C1 segment of cervical spinal cord (tissue), 14 donors: Measurements from ENCODE around the gene DDC.
"Not testable (repeated sequence)": the region's sequence is repeated elsewhere in the genome, so short reads cannot be mapped to it uniquely, and the experiment has no call there.

Experiments used
- DNase-seq, 14 donors: peaks; one replicate each; lab custom pipeline; 2025; lab: John Stamatoyannopoulos, UW

The DDC gene

DNA sequence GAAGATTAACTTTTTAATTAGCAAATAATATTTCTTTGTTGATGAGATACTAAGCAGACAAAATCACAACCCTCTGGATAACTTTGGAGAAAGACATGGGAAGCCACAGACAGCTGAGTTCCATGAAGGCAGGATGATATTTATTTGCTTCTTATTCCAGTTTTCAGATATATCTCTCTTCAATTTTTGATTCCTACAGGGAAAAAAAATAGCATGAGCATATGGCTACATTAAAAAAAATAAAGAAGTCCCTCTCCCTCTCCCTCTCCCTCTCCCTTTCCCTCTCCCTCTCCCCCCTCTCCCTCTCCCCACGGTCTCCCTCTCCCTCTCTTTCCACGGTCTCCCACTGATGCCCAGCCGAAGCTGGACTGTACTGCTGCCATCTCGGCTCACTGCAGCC lies 106.6 kb downstream of the DDC start:
- DNase-seq, result not testable (repeated sequence)

GRCh38 chr7:50456371-50457123 lies 108.7 kb downstream of the DDC start:
- DNase-seq, result peak in 1 of 14 donors; percentile 25

DNA sequence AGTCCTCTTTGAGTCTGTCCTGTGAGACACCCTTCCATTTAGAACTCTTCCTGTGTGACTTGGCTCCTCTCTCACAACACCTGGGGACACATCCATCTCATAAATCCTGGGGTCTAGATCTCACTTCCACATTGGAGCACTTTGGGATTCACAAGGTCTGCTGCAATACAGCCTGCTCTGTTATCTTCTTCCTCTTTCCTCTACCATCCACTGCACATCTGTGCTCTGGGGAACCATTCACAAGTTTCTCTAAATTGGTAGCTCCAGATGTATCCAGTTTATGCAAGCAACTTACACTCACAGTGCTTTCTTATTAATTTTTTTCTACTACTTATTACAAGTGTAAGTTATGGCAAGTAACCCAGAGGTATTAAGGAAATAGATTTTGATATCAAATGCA lies 109.5 kb downstream of the DDC start:
- DNase-seq, result no peak

DNA sequence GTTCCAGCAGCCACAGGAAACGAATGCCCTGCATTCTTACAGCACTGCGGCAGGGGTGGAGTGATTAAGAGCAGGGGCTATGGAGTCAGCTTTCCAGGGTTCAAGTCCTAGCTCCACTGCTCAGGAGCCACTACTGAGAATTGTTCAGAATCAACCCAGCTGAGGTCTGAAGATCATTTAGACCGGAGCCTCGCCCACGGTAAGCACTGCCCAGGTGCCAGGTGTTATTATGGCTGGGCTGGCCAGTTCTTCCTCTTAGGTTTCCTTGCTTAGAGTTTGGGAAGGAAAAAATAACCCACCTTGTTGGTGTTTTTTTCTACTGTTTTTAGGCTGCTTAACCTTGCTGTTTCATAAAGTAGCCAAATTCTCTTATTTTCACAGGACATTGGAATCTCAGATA lies 110.2 kb downstream of the DDC start:
- DNase-seq, result no peak

DNA sequence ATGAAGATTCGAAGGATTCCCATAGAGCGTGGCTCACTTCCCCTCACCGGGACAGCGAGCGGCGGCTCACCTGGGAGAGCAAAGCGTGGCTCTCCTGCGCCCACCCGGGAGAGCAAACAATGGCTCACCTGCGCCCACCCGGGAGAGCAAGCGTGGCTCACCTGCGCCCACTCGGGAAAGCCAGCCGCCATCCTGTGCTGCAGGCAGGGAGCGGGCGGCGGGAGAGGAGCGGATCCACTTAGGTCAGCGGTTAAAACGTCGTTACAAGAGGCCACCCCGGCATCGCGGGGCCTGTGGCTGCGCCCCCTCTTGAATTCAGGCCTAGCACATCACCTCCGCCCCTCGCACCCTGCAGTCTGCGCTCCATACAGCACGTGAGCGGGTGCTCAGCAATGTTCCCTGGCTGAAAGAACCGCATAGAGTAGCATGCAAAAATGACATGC lies 114.6 kb downstream of the DDC start:
- DNase-seq, result peak in 1 of 14 donors; percentile 62

GRCh38 chr7:50449881-50450589 lies 115.2 kb downstream of the DDC start, which contains the start of gene FIGNL1:
FIGNL1 (minus strand) TSS chr7:50450350; CDS start chr7:50447287, 3,063 bp downstream.
- DNase-seq, result peak in 13 of 14 donors; percentile 24 to 81 (median 54)

GRCh38 chr7:50449501-50449880 lies 115.7 kb downstream of the DDC start:
- no peak for DNase-seq

DNA sequence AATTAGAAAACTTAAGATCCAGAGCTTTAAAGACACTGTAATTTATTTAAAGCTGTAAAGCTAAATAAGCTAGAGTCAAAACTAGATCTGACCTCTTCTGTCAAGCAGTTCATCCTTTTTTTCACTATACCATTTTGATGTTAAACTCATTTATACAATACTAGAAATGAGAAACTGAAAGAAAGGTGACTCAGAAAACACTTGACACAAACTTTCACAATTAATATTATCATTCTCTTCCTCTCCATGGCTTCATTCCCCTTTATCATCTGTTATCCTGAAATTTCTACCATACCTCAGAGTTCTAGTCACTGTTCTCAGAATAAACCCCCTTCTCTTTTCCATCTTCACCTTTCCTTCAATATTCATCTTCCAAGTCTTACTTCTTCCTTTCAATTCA lies 116.4 kb downstream of the DDC start:
- DNase-seq, result no peak

DNA sequence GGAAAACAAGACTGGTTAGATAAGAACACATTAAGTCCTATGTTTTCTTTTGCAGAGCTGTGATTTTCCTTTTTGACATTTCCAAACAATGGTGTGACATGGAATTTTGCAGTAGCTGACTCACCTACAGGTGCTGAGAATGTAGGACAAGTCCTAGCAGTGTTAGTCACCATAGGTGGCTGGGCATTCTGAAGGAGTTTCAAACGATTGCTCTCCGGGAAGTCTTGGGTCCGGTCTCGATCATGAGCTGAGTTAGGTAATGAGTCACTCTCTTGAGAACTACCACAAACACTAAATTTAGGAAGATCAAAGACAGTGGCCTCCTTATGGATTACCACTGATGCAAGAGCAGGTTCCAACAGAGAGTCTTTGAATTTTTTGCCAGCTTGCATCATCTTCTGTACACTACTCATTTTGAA lies 118.7 kb downstream of the DDC start:
- DNase-seq, result no peak

- no peak for DNase-seq
Measured at GRCh38 chr7:50436133-50436806, 128.9 kb downstream of the DDC start.

GRCh38 chr7:50431722-50432305 lies 133.4 kb downstream of the DDC start:
- DNase-seq, result no peak

DNA sequence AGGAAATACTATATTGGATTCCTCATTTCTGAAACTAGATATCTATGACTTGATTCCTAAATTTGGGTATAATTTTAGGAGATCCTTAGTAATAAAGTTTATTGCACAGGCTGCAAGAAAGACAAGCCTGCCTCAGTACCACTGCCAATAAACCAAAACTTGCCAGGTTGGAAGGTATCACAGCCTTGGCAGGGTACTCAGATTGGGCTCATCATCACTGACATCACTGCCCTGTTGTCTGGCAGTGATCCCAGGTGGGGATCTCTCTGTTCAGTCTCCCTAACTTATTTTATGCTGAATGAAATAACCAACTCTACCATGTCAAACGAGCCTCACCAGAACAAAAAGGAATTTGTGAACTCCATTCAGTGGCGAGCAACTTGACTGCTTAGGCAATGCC lies 133.9 kb downstream of the DDC start:
- DNase-seq, result peak in 1 of 14 donors; percentile 19

DNA sequence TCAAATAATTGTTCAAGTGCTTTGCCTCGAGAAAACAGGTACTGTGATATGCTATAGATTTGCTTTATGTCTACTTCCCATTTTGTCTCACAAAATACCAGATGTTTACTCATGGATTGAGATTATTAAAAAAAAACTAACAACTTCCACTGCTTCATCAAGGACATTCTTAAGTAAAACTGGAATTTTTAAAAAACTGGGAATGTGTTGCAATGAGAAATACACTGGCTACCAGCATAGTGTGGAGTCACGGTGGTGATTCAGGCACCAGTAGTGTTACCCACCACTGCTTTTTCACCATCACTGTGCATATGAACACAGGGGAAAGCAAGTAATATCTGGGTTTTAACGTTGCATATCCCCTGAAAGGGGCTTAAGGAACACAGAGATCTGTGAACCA lies 136.3 kb downstream of the DDC start:
- no peak for DNase-seq

DNA sequence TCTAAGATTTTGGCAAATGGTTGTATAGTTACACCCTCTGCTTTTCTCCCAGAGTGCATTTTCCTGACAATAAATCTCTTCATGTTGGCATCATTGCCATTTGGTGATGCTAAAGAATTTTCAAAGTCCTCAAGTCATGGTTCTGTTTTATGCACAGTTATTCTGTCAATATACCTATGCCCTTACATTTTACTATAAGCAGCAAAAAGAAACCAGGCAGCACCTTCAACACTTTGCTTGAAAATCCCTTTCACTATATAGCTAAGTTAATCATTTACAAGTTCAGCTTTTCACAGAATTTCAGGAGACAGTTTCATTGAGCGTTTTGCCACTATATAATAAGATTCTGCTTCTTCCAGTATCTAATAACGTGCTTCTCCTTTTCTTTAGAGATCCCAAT lies 137.7 kb downstream of the DDC start:
- no peak for DNase-seq

- DNase-seq, result no peak
Measured at GRCh38 chr7:50426280-50427045, 138.7 kb downstream of the DDC start.

- no peak for DNase-seq
Measured at GRCh38 chr7:50425318-50425717, 139.9 kb downstream of the DDC start.

DNA sequence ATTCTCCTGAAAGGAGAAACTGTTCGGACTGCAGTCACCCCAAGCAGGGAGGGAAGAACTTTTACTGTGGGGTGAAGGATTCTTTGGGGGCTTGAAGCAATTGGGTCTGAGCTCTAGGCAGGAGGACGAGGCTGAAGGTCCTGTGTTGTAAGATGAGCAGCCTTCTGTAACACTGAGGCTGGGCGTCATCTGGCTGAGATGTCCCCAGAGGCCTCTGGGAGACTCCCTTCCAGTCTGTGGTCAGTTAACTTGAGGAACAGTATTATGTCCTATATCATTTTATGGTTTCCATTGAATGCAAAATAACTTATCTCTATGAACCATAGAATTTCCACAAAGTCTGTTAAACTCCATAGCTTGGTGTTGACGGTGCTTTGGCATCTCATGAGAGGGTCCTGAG lies 141.3 kb downstream of the DDC start:
- no peak for DNase-seq

DNA sequence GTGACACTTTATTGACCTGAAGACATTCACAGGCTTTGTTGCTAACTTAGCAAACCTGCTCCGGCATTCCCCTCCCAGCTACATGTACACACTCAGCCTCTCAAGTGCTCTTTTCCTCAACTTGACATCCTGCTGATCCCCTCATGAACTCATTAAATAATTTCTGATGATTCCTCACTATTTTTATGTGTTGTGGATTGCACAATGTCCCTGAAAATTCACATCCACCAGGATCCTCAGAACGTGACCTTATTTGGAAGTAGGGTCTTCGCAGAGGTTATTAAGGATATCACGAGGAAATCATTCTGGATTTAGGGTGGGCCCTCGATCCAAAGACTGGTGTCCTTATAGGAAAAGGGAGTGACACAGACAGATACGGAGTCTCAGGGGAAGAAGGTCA lies 142.3 kb downstream of the DDC start:
- no peak for DNase-seq

GRCh38 chr7:50421043-50421442 lies 144.2 kb downstream of the DDC start:
- no peak for DNase-seq

- no peak for DNase-seq
Measured at GRCh38 chr7:50418526-50419290, 146.5 kb downstream of the DDC start.
